Liver (tissue), 9 donors: ENCODE results near the gene RABEP2. TPM values are rescaled to one million over a fixed set of nuclear protein-coding genes. Genes with fewer than 3 reads are reported as not detected.

Experiments
- DNase-seq: peaks from one replicate; pipeline ENCODE4 v3.0.0-alpha.2; 2017; ENCODE audit warnings: low spot score
- H3K27ac ChIP-seq, 2 donors: one replicate each; pipeline ENCODE4 v1.7.0; 2013; ENCODE audit warnings: inconsistent platforms in 2 of 2, low read length in 2 of 2, control low read depth in 1 of 2, low read depth in 1 of 2, mild to moderate bottlenecking in 1 of 2
- H3K27me3 ChIP-seq, 4 donors: one replicate each; pipeline versions ENCODE4 v1.6.1 to v1.7.0; 2013; ENCODE audit warnings: low read length in 3 of 4, inconsistent platforms in 1 of 4, mild to moderate bottlenecking in 1 of 4, moderate library complexity in 1 of 4; ENCODE audit not compliant: control insufficient read depth in 4 of 4, insufficient read depth in 4 of 4
- H3K36me3 ChIP-seq, 4 donors: one replicate each; pipeline versions ENCODE4 v1.6.1 to v1.7.0; 2013; ENCODE audit warnings: low read length in 3 of 4, mild to moderate bottlenecking in 3 of 4, low read depth in 1 of 4, moderate library complexity in 1 of 4; ENCODE audit not compliant: control insufficient read depth in 4 of 4, insufficient read depth in 3 of 4
- H3K4me1 ChIP-seq, 4 donors: one replicate each; pipeline versions ENCODE4 v1.6.1 to v1.7.0; 2013; ENCODE audit warnings: low read length in 3 of 4, mild to moderate bottlenecking in 3 of 4, moderate library complexity in 1 of 4; ENCODE audit not compliant: control insufficient read depth in 4 of 4, insufficient read depth in 4 of 4
- H3K4me3 ChIP-seq, 3 donors: one replicate each; pipeline versions ENCODE4 v1.6.1 to v1.7.0; 2013; ENCODE audit warnings: low read length in 3 of 3, control low read depth in 1 of 3, low read depth in 1 of 3, mild to moderate bottlenecking in 1 of 3
- H3K9ac ChIP-seq, 2 donors: one replicate each; pipeline ENCODE4 v1.7.0; 2013; ENCODE audit warnings: low read length in 2 of 2, mild to moderate bottlenecking in 2 of 2, moderate library complexity in 2 of 2, control low read depth in 1 of 2, low read depth in 1 of 2
- H3K9me3 ChIP-seq, 4 donors: one replicate each; pipeline versions ENCODE4 v1.6.1 to v1.7.0; 2013; ENCODE audit warnings: low read length in 3 of 4; ENCODE audit not compliant: control insufficient read depth in 4 of 4
- EGR1 ChIP-seq, 2 donors: IDR thresholded peaks; 2 replicates each; pipeline ENCODE4 v1.6.1; 2016 to 2018; ENCODE audit warnings: antibody characterized with exemption in 2 of 2, low read depth in 2 of 2
- FOXA2 ChIP-seq: IDR thresholded peaks from 2 replicates; pipeline ENCODE4 v1.6.1; 2016; ENCODE audit warnings: antibody characterized with exemption
- HNF4A ChIP-seq, 2 donors: conservative IDR thresholded peaks; 2 replicates each; pipeline ENCODE4 v1.6.1; 2016; ENCODE audit warnings: antibody characterized with exemption in 2 of 2, mild to moderate bottlenecking in 2 of 2
- HNF4G ChIP-seq: IDR thresholded peaks from 2 replicates; pipeline ENCODE4 v1.6.1; 2016; ENCODE audit warnings: antibody characterized with exemption
- JUND ChIP-seq, 2 donors: IDR thresholded peaks; 2 replicates each; pipeline ENCODE4 v1.6.1; 2016; ENCODE audit warnings: antibody characterized with exemption in 2 of 2
- SP1 ChIP-seq: IDR thresholded peaks from 2 replicates; pipeline ENCODE4 v1.6.1; 2018; ENCODE audit warnings: antibody characterized with exemption, mild to moderate bottlenecking
- WGBS: extraction: QIAGEN DNeasy Blood & Tissue Kit; methylation state at CpG from one replicate; pipeline ENCODE4 v1.1.7; 2013; 5-methylcytosine and 5-hydroxymethylcytosine counted together
- polyA plus RNA-seq, 2 donors: library from polyadenylated mRNA; stranded (reverse) in 1 of 2; unstranded in 1 of 2; fragments of 200-250 nt in 1 of 2; fragments of >200 nt in 1 of 2; fragmentation: Nextera tagmentation in 1 of 2; extraction: Ambion mirVana in 1 of 2; gene quantifications; one replicate each; pipeline versions ENCODE4 v1.2.1 to v1.2.3, GENCODE V29; 2013 to 2015
- total RNA-seq, 2 donors: library from RNA; depleted of rRNA; stranded (reverse); fragments of >200 nt; gene quantifications; one replicate each; pipeline ENCODE4 v1.2.3, GENCODE V29; 2014
- TF ChIP-seq, protein P1 (sequence below): IDR thresholded peaks from 2 replicates; pipeline ENCODE4 v1.6.1; 2016; ENCODE audit warnings: antibody characterized with exemption, mild to moderate bottlenecking
- TF ChIP-seq, protein P2 (sequence below): fragments of 150-350 bp; IDR thresholded peaks from 2 replicates; pipeline ENCODE4 v1.5.1; 2017; ENCODE audit warnings: improper control_type of control experiment, low read depth, low read length; ENCODE audit not compliant: missing input control
- donor health status: healthy.
- donor health status: healthy.
- donor health status: healthy.
- donor health status: healthy.
- donor health status: healthy.

Gene RABEP2
- total and polyA plus RNA-seq, 4 donors: 3.0 to 16.1 (median 8.3) TPM

DNA sequence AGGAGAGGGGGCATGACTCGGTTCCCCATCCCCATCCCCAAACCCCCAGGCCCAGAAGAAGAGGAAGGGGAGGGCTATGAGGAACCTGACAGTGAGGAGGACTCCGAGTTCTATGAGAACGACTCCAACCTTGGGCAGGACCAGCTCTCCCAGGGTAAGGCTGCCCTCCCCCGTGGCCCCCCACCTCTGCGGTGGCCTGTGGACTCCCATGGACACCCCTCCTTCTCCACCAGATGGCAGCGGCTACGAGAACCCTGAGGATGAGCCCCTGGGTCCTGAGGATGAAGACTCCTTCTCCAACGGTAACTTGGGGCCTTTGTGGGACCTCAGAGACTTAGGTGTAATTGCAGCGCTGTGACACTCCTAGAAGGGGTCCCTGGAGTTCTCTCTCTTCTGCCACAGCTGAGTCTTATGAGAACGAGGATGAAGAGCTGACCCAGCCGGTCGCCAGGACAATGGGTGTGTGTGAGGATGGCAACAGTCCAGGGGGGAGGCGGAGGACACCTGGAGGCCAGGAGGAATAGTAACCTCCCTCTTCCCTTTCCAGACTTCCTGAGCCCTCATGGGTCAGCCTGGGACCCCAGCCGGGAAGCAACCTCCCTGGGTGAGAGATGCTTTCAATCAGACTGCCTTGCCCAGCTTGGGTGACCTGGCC is 12.3 kb upstream of the RABEP2 start:
- Histone ChIP-seq H3K36me3 (no peaks in the 10 kb centered on the region), H3K27ac (no peak overlapping the region)
- TF ChIP-seq EGR1 (IDR thresholded peaks at IDR 0.05; ENCODE audit: low read depth in 2 of 2) (no peak), FOXA2 (no peak), HNF4G (no peak), HNF4A (conservative IDR thresholded peaks at IDR 0.05) (no peak)
- TF ChIP-seq, protein P1, sequence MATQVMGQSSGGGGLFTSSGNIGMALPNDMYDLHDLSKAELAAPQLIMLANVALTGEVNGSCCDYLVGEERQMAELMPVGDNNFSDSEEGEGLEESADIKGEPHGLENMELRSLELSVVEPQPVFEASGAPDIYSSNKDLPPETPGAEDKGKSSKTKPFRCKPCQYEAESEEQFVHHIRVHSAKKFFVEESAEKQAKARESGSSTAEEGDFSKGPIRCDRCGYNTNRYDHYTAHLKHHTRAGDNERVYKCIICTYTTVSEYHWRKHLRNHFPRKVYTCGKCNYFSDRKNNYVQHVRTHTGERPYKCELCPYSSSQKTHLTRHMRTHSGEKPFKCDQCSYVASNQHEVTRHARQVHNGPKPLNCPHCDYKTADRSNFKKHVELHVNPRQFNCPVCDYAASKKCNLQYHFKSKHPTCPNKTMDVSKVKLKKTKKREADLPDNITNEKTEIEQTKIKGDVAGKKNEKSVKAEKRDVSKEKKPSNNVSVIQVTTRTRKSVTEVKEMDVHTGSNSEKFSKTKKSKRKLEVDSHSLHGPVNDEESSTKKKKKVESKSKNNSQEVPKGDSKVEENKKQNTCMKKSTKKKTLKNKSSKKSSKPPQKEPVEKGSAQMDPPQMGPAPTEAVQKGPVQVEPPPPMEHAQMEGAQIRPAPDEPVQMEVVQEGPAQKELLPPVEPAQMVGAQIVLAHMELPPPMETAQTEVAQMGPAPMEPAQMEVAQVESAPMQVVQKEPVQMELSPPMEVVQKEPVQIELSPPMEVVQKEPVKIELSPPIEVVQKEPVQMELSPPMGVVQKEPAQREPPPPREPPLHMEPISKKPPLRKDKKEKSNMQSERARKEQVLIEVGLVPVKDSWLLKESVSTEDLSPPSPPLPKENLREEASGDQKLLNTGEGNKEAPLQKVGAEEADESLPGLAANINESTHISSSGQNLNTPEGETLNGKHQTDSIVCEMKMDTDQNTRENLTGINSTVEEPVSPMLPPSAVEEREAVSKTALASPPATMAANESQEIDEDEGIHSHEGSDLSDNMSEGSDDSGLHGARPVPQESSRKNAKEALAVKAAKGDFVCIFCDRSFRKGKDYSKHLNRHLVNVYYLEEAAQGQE: no peak
- TF ChIP-seq, protein P2, sequence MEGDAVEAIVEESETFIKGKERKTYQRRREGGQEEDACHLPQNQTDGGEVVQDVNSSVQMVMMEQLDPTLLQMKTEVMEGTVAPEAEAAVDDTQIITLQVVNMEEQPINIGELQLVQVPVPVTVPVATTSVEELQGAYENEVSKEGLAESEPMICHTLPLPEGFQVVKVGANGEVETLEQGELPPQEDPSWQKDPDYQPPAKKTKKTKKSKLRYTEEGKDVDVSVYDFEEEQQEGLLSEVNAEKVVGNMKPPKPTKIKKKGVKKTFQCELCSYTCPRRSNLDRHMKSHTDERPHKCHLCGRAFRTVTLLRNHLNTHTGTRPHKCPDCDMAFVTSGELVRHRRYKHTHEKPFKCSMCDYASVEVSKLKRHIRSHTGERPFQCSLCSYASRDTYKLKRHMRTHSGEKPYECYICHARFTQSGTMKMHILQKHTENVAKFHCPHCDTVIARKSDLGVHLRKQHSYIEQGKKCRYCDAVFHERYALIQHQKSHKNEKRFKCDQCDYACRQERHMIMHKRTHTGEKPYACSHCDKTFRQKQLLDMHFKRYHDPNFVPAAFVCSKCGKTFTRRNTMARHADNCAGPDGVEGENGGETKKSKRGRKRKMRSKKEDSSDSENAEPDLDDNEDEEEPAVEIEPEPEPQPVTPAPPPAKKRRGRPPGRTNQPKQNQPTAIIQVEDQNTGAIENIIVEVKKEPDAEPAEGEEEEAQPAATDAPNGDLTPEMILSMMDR: no peak

DNA sequence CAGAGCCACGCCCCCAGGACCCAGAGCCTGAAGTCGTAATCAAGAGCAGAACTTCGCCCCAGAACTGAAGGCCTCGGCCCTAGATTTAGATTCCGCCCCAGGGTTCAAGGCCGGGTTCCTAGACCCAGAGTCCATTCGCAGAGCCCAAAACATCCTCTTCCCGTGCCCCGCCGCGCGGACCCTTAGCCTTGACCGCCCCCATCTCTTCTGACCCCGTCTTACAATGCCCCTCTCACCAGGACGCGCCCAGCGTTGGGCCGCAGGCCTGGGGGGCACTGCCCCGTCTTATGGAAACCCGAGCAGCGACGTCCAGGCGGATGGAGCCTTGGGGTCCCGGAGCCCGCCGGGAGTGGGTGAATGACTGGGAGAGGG is 11.7 kb upstream of the RABEP2 start:
- Histone ChIP-seq H3K36me3 (no peaks in the 10 kb centered on the region), H3K4me3 (no peak overlapping the region), H3K9me3 (no peaks in the 10 kb centered on the region), H3K27ac (no peak overlapping the region), H3K9ac (no peak overlapping the region), H3K27me3 (no peaks in the 10 kb centered on the region), H3K4me1 (peaks cover 0 to 5% (median 0%) of the 10 kb centered on the region in 4 donors)
- WGBS: 68% methylated on average over 26 of the region's 26 CpGs
- TF ChIP-seq HNF4A (conservative IDR thresholded peaks at IDR 0.05) (peak in 1 of 2 donors; percentile 34), JUND (IDR thresholded peaks at IDR 0.05) (no peak)
- no peak for DNase-seq

More for the DNA sequence above, 12.3 kb upstream of the RABEP2 start:
- Histone ChIP-seq H3K4me1 (peaks cover 0 to 5% (median 0%) of the 10 kb centered on the region in 4 donors), H3K27me3 (no peaks in the 10 kb centered on the region), H3K9ac (no peak overlapping the region), H3K4me3 (no peak overlapping the region), H3K9me3 (no peaks in the 10 kb centered on the region)
- WGBS: 81% methylated on average over 14 of the region's 14 CpGs
- no peak for DNase-seq

DNA sequence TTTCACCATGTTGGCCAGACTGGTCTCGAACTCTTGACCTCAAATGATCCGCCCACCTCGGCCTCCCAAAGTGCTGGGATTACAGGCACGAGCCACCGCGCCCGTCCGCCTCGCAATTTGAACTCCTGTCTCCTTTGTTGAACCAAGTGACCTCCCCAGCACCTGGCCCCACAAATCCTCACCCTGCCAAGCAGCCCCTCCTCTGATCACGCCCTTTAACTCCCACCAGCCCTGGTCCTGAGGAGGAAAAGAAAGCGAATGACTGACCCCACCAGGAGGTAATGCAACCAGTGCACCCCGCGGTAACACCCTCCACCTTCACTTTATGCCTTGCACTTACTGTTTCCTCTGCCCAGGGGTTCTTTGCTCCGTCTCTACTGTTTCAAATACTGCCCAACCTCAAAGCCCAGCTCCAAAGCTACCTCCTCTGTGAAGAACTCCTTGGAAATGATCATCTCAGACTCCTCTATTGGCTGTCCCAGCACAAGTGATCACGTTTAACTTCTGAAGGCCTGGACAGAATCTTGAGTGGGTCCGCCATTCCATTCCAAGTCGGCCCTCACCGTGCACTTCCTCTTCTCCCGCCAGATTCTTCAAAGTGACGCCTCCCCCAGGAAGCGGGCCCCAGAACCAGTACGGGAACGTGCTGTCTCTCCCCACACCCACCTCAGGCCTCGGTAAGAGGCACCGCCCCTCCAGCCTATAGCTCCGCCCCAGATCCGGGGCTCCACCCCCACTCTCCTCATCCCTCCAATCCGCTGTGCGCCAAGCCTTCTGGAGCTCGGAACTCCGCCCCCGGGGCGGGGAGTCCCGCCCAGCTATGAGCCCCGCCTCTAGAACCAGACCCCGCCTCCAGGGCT is 11.1 kb upstream of the RABEP2 start:
- Histone ChIP-seq H3K9me3 (no peaks in the 10 kb centered on the region), H3K4me1 (peaks cover 0 to 5% (median 0%) of the 10 kb centered on the region in 4 donors), H3K36me3 (no peaks in the 10 kb centered on the region), H3K27ac (no peak overlapping the region), H3K27me3 (no peaks in the 10 kb centered on the region), H3K9ac (no peak overlapping the region), H3K4me3 (no peak overlapping the region)
- TF ChIP-seq HNF4G (no peak), SP1 (peak; percentile 52)
- 28% methylated on average over 36 of the region's 36 CpGs for WGBS
- peak; percentile 86 for DNase-seq
